Heart right ventricle (tissue), 16 donors: ENCODE results near the gene ANO5. TPM values are rescaled to one million over a fixed set of nuclear protein-coding genes. Genes with fewer than 3 reads are reported as not detected.

Source experiments
- ATAC-seq, 8 donors: fragments of 200-7000 bp; cut with Tn5 transposase; one replicate each; pipeline ENCODE4 v1.9.1; 2020; ENCODE audit warnings: mild to moderate bottlenecking in 8 of 8, moderate library complexity in 8 of 8, moderate number of reproducible peaks in 1 of 8
- DNase-seq, 2 donors: peaks; one replicate each; pipeline ENCODE4 v3.0.0-alpha.2; 2020
- H3K27ac ChIP-seq, 10 donors: fragments of 200-600 bp; sonication (generic) in 2 of 10; one replicate each; pipeline versions ENCODE4 v1.5.0 to v1.8.0; 2020 to 2022; ENCODE audit warnings: mild to moderate bottlenecking in 3 of 10
- H3K27me3 ChIP-seq, 7 donors: fragments of 200-600 bp; one replicate each; pipeline ENCODE4 v1.8.0; 2021 to 2022; ENCODE audit warnings: mild to moderate bottlenecking in 2 of 7
- H3K36me3 ChIP-seq, 9 donors: fragments of 200-600 bp; sonication (generic) in 1 of 9; one replicate each; pipeline versions ENCODE4 v1.5.0 to v1.8.0; 2020 to 2022; ENCODE audit warnings: mild to moderate bottlenecking in 2 of 9
- H3K4me1 ChIP-seq, 9 donors: fragments of 200-600 bp; sonication (generic) in 1 of 9; one replicate each; pipeline versions ENCODE4 v1.5.0 to v1.8.0; 2020 to 2022; ENCODE audit warnings: mild to moderate bottlenecking in 4 of 9
- H3K4me3 ChIP-seq, 10 donors: fragments of 200-600 bp; sonication (generic) in 2 of 10; one replicate each; pipeline versions ENCODE4 v1.5.0 to v1.8.0; 2020 to 2022; ENCODE audit warnings: mild to moderate bottlenecking in 7 of 10, moderate library complexity in 2 of 10
- H3K9me3 ChIP-seq, 11 donors: fragments of 200-600 bp in 10 of 11; sonication (generic) in 2 of 11; one replicate each; pipeline versions ENCODE4 v1.5.0 to v1.8.0; 2013 to 2022; ENCODE audit warnings: mild to moderate bottlenecking in 2 of 11, control low read depth in 1 of 11, moderate library complexity in 1 of 11
- WGBS, 2 donors: extraction: QIAGEN DNeasy Blood & Tissue Kit; methylation state at CpG; one replicate each; pipeline ENCODE4 v1.1.7; 2013; ENCODE audit warnings: inconsistent platforms in 1 of 2; 5-methylcytosine and 5-hydroxymethylcytosine counted together
- intact Hi-C, 10 donors: fragments of 100-400 bp; cut with DNase I; formaldehyde crosslinking; loops; one replicate each; pipeline versions ENCODE4 v1.11.1 to v1.14.2; 2022
- polyA plus RNA-seq, 2 donors: library from polyadenylated mRNA; stranded (reverse); fragments of 200-250 nt; gene quantifications; one replicate each; pipeline ENCODE4 v1.2.3, GENCODE V29; 2013
- total RNA-seq, 10 donors: library from RNA; stranded (reverse); fragmentation: NEBNext Ultra II Directional in 3 of 10; extraction: Animal tissue kit (Norgen Biotek cat#: 25700) in 3 of 10; gene quantifications; one replicate each; pipeline versions ENCODE4 v1.2.1 to v1.2.4, GENCODE V29; 2021 to 2023
- TF ChIP-seq, protein P1 (sequence below), 9 donors: fragments of 200-600 bp; sonication (generic) in 2 of 9; IDR thresholded peaks; one replicate each; pipeline versions ENCODE4 v1.5.0 to v1.8.0; 2021 to 2022; ENCODE audit warnings: antibody characterized with exemption in 9 of 9, mild to moderate bottlenecking in 5 of 9, moderate library complexity in 1 of 9
- donor health status: Arrhythmogenic right ventricular cardiomyopathy.
- donor health status: ischemic (EF 13 %, LVEDD 7.1; RV severe dilation, severe dysfunction).
- donor health status: healthy with polysubstance abuse.
- donor health status: DM: no; HTN: yes; CAD: no.
- donor health status: DM: no; HTN: no; CAD: no.
- donor health status: ischemic (EF 25% LVEDD 6.9; RV normal size, moderate dysfunction).
- donor health status: ischemic (EF 25% LVEDD 5.7; RV mildly dilated, moderate dysfunction).
- donor health status: healthy.
- donor health status: DM: yes; HTN: yes; CAD: no.
- donor health status: Ischemic cardiomyopathy.
- donor health status: ischemic (EF 35%, LVEDD 5.7; RV mildly dilated, moderate dysfunction).
- donor health status: nonischemic (EF 11% LVEDD 7.7; RV severe dilation, severe dysfunction).
- donor health status: DM: yes; HTN: yes; CAD: no.
- donor health status: PGD.
- donor health status: ischemic (EF 29% LVEDD 5.4; RV normal size, mild dysfunction).
- donor health status: nonischemic (EF 23%, LVEDD 6.1; RV moderate dilation, normal function).

The ANO5 gene
- total and polyA plus RNA-seq, 12 donors, result 4.4 to 83.0 (median 59.3) TPM

DNA sequence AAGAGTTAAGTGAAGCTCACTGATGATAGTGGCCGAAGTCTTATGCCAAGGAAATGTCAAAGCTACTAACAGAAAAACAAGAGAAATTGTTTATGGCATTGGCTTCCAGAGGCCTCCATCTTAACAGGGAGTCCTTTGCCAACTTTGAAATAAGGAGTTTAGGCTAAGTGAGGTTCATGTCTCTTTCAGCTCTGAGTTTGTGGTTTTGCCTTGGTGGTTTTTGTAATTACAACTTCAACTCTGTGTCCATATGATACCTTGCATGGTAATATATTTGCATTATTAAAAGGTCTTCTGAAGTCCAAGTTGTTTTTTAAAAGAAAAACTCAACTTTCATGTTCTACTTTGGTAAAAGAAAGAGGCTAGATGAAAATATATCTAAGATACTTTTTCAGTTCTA is 31.4 kb upstream of the ANO5 start:
- H3K9me3 ChIP-seq, result no peaks in the 10 kb centered on the region
- TF ChIP-seq, protein P1, sequence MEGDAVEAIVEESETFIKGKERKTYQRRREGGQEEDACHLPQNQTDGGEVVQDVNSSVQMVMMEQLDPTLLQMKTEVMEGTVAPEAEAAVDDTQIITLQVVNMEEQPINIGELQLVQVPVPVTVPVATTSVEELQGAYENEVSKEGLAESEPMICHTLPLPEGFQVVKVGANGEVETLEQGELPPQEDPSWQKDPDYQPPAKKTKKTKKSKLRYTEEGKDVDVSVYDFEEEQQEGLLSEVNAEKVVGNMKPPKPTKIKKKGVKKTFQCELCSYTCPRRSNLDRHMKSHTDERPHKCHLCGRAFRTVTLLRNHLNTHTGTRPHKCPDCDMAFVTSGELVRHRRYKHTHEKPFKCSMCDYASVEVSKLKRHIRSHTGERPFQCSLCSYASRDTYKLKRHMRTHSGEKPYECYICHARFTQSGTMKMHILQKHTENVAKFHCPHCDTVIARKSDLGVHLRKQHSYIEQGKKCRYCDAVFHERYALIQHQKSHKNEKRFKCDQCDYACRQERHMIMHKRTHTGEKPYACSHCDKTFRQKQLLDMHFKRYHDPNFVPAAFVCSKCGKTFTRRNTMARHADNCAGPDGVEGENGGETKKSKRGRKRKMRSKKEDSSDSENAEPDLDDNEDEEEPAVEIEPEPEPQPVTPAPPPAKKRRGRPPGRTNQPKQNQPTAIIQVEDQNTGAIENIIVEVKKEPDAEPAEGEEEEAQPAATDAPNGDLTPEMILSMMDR (IDR thresholded peaks at IDR 0.05), result no peak
- 49 to 61% methylated on average over 1 of the region's 1 CpG for WGBS, 2 donors
- ATAC-seq (no peak), DNase-seq (no peak)
- no peak overlapping the region for H3K4me3 ChIP-seq
- peaks cover 0 to 15% (median 0%) of the 10 kb centered on the region in 9 donors for H3K4me1 ChIP-seq
- no peak overlapping the region for H3K27ac ChIP-seq
- intact Hi-C loops, result no loop called here
- peaks cover 0 to 16% (median 0%) of the 10 kb centered on the region in 7 donors for H3K27me3 ChIP-seq
- no peaks in the 10 kb centered on the region for H3K36me3 ChIP-seq

DNA sequence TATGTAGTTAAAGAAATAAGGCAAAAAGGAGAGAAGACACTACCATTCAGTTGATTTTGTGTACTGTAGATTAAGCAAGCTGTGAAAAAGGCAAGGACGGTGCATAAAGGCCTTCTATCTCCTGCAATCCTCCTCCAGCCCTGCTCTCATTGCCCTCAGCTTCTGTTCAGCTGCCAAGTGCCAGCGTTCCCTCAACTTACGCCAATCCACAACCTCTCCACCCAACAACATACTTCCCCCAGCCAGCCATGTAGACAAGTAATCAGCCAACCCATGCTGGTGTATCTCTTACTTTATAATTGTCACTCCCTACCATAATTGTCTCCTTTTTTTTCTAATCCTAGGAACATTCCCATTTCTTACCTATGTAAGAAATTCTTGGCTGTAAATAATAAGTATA is 30.1 kb upstream of the ANO5 start:
- H3K9me3 ChIP-seq, result no peaks in the 10 kb centered on the region
- H3K4me3 ChIP-seq, result no peak overlapping the region
- H3K27me3 ChIP-seq, result peaks cover 0 to 9% (median 0%) of the 10 kb centered on the region in 7 donors
- no peak overlapping the region for H3K27ac ChIP-seq
- DNase-seq, result no peak
- H3K36me3 ChIP-seq, result no peaks in the 10 kb centered on the region
- H3K4me1 ChIP-seq, result peaks cover 0 to 15% (median 0%) of the 10 kb centered on the region in 9 donors
- WGBS, 2 donors, result 64 to 76% methylated on average over 3 of the region's 3 CpGs
- intact Hi-C loops, result no loop called here
- TF ChIP-seq, protein P1 (IDR thresholded peaks at IDR 0.05), result no peak
- ATAC-seq, result no peak

DNA sequence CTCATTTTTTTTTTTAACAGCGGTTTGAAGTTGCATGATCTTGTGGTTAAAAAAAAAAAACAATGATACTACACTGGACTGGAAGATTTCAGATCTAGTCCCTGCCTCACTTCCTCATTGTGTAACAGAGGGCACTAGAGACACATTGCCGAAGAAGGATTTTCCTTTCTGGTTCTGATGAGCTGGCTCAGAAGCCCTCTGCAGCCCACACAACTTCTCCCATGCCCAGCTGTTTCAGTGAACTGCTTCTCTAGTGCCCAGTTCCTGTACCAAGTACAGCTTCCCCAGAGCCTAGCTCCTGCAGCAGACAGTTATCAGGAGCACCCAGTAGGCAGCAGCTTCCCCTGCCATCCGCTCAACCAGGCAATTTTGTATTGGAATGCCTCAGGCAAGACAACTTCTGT is 29.5 kb upstream of the ANO5 start:
- intact Hi-C loops, result no loop called here
- TF ChIP-seq, protein P1 (IDR thresholded peaks at IDR 0.05), result no peak
- Histone ChIP-seq H3K27me3 (peaks cover 0 to 6% (median 0%) of the 10 kb centered on the region in 7 donors), H3K9me3 (no peaks in the 10 kb centered on the region), H3K4me1 (peaks cover 0 to 15% (median 0%) of the 10 kb centered on the region in 9 donors), H3K36me3 (no peaks in the 10 kb centered on the region), H3K4me3 (no peak overlapping the region), H3K27ac (no peak overlapping the region)
- 54 to 70% methylated on average over 3 of the region's 3 CpGs for WGBS, 2 donors
- ATAC-seq, result peak in 6 of 8 donors; percentile 49 to 69 (median 60)
- DNase-seq, result peak in 1 of 2 donors; percentile 4

DNA sequence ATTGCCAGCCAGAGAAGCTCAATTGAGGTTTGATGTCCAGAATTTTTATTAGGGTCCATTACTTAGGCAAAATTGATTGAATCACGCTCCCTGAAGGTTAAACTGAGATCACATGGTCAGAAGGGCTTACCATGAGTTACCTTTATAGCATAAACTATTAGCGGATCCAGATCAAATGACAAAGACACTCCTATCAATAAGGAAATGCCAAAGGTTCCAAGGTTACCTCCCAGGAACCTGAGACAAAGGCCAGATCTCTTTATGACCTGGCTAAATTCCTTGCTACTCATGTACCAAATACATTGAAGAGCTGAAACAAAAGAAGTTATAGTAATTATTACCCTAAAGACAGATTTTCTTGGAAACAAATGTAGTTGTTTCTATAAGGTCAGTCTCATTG is 27.8 kb upstream of the ANO5 start:
- 81 to 82% methylated on average over 2 of the region's 2 CpGs for WGBS, 2 donors
- no peak for DNase-seq
- ATAC-seq, result no peak

More for the DNA sequence above, 27.8 kb upstream of the ANO5 start:
- TF ChIP-seq, protein P1 (IDR thresholded peaks at IDR 0.05), result no peak
- no peaks in the 10 kb centered on the region for H3K9me3 ChIP-seq
- intact Hi-C loops, result loop anchor here in 4 of 10 donors (5.0 kb wide), 2 partner anchors 137 to 142 kb away; no protein-coding TSS in a partner anchor
- no peak overlapping the region for H3K27ac ChIP-seq
- H3K36me3 ChIP-seq, result no peaks in the 10 kb centered on the region
- peaks cover 0 to 19% (median 0%) of the 10 kb centered on the region in 9 donors for H3K4me1 ChIP-seq
- H3K4me3 ChIP-seq, result no peak overlapping the region
- no peaks in the 10 kb centered on the region for H3K27me3 ChIP-seq
